CD4-positive, alpha-beta T cell treated with Interleukin-15 for 1 hour (primary cell): ENCODE measurements around the gene ZNF205.
"Not testable (repeated sequence)": the region's sequence is repeated elsewhere in the genome, so short reads cannot be mapped to it uniquely, and the experiment has no call there.

ENCODE experiments used
- DNase-seq: peaks from one replicate; pipeline ENCODE4 v3.0.0-alpha.2; 2020

Gene ZNF205

DNA sequence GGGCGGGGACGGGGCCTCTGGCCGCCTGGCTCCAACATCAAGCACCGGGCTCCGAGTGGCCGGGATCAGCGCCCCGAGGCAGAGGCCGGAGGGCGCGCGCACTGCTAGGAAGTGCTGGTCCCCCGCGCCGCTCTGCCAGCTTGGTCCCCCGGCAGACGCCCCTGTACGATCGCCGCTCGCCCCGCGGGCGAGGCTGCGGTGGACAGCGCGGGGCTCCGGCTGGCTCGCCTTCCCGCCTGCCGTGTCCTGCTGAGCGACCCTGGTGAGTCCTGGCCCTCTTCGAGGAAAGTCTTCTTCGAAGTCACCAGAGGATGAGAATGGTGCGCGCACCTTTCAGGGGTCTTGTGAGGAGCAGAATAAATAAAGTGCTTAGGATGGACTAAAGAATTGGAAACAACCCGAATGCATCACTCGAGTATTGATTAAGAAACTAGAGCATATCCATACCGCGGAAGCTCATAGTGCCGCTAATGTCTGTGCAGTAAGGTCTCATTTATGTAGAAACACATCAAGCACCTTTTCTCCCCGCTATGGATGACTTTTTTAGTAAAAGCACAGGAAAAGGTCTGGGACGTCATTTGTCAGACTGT is 22.8 kb downstream of the ZNF205 start:
- no peak for DNase-seq

DNA sequence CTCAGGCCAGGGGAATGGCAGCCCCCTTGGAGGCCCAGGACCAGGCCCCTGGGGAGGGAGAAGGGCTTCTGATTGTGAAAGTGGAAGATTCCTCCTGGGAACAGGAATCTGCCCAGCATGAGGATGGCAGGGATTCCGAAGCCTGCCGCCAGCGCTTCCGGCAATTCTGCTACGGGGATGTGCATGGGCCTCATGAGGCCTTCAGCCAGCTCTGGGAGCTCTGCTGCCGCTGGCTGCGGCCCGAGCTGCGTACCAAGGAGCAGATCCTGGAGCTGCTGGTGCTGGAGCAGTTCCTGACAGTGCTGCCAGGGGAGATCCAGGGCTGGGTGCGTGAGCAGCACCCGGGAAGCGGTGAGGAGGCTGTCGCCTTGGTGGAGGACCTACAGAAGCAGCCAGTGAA is 24.9 kb downstream of the ZNF205 start:
- DNase-seq, result no peak

DNA sequence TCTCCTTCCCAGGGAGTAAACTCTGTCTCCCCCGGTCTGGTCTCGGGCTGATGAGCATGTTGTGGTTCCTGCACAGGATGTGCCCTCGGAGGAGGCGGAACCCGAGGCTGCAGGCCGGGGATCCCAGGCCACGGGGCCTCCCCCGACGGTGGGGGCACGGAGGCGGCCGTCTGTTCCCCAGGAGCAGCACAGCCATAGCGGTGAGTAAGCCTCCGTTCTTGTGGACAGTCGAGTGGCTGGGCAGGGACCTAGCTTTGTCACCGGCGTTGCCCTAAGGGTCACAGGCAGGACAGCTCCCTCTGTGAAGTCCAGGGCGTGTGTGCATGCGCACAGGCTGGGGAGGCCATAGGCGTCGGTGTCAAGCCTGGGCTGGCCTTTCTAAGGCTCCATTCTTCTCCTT is 26.0 kb downstream of the ZNF205 start:
- DNase-seq, result no peak

DNA sequence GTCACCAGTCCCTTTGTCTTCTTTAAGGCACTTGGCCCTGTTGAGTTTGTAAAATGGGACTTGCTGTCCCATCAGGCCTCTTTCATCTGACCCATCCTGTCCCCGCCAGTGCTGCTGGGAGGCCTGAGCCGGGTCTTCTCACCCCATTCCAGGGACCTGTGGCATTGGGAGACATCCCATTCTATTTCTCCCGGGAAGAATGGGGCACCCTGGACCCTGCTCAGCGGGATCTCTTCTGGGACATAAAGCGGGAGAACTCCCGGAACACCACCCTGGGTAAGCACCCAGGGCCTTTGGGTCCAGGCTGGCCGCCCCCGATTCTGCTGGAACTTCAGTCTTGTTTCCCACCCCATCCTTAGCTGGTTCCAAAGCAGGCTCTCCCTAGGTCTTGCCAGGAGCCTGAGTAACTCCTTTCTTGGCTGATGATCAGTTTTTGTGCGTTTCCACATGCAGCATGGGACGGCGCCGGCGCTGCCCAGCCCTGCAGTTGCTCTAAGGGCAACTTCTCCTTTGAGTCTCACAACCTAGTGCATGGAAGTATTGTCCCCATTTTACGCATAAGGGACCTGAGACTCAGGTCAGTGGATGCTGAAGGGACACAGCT is 26.5 kb downstream of the ZNF205 start:
- DNase-seq, result no peak

DNA sequence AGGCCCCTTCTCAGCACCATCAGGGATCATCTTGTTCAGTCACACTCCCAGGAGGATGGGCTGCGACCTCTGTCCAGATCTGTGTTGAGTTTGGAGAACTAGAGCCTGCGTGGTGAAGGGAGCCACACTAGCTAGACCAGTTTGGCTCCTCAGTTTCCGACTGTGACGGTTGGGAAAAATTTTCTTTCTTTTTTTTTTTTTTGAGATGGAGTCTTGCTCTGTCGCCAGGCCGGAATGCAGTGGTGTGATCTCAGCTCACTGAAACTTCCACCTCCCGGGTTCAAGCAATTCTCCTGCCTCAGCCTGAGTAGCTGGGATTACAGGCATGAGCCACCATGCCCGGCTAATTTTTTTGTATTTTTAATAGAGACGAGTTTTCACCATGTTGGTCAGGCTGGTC is 27.2 kb downstream of the ZNF205 start:
- not testable (repeated sequence) for DNase-seq

DNA sequence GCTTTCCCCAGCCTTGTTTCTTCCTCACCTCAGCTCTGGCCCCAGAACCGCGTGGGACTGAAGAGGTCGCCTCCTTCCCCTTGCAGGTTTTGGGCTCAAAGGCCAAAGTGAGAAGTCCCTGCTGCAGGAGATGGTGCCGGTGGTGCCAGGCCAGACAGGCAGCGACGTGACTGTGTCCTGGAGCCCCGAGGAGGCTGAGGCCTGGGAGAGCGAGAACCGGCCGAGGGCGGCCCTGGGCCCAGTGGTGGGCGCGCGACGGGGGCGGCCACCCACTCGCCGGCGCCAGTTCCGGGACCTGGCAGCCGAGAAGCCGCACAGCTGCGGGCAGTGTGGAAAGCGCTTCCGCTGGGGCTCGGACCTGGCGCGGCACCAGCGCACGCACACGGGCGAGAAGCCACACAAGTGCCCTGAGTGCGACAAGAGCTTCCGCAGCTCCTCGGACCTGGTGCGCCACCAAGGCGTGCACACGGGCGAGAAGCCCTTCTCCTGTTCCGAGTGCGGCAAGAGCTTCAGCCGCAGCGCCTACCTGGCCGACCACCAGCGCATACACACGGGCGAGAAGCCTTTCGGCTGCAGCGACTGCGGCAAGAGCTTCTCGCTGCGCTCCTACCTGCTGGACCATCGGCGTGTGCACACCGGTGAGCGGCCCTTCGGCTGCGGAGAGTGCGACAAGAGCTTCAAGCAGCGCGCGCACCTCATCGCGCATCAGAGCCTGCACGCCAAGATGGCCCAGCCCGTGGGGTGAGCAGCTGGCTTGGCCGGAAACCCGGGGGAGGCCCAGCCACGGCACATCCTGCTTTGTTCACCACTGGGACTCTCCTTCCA is 28.4 kb downstream of the ZNF205 start:
- no peak for DNase-seq

DNA sequence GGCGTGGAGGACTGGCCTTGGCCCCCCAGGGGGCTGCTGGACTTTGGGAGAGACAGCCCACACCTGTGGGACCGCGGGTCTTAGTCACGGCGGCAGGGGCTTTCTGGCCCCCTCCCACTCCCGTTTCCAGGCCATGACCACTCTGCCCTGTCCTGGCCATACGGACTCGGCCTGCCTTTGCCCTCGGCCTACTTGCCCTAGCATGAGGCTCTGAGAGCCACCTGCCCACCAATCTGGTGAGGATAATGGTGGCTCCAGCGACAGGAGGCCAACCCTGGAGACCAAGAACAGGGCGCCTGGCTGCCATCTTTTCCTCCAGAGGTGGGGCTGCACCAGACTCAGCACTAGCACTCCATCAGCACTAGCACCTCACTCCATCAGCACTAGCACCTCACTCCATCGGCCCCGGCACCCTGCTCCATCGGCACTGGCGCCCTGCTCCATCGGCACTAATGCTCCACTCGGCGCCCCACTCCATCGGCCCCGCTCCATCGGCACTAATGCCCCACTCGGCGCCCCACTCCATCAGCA is 29.5 kb downstream of the ZNF205 start:
- DNase-seq, result no peak

DNA sequence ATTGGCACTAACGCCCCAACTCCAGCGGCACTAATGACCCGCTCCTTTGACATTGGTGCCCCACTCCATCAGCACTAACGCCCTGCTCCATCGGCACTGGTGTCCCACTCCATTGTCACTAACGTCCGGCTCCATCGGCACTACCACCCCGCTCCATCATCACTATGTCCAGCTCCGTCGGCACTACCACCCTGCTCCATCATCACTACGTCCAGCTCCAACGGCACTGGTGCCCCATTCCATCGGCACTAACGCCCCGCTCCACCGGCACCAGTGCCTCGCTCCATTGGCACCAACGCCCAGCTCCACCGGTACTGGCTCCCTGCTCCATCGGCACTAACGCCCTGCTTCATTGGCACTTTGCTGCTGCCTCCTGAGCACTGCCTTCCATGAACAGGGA is 29.9 kb downstream of the ZNF205 start:
- no peak for DNase-seq

DNA sequence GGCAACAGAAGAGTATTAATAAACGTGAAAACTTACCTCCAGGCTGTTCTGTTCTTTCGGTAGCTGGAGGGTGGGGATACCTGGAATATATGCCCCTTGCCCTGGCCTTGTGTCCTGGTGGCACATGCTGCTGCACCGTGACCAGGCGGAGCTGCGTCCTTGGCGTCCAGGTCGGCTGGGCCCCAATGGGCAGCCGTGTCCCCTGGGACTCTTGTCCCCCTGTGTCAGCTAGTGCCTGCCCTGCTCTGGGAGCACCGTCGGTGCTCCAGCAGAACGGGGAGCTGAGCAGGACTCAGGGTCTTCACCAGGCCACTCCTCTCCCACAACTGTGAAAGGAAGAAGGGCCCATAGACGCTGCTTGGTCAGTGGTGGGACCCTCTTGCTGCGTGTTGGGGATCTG is 30.4 kb downstream of the ZNF205 start:
- no peak for DNase-seq

DNA sequence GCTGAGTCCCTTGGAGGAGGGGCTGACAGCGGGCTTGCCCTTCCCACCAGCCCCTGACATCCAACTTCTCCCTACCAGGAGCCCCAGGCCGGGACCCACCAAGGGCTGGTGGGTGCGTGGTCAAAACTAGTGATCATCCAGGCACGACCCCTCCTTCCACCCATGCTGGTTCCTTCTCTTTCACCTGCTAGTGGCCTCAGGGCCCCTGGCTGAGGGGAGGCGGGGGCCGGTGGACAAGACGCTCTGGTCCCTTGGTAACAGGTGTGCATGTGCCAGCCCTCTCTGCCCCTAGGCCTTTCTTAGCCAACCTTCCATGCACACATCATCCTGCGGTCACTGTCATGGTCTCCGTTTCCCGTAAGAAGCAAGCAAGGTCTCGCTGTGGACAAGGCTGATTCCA is 30.8 kb downstream of the ZNF205 start:
- DNase-seq, result no peak

DNA sequence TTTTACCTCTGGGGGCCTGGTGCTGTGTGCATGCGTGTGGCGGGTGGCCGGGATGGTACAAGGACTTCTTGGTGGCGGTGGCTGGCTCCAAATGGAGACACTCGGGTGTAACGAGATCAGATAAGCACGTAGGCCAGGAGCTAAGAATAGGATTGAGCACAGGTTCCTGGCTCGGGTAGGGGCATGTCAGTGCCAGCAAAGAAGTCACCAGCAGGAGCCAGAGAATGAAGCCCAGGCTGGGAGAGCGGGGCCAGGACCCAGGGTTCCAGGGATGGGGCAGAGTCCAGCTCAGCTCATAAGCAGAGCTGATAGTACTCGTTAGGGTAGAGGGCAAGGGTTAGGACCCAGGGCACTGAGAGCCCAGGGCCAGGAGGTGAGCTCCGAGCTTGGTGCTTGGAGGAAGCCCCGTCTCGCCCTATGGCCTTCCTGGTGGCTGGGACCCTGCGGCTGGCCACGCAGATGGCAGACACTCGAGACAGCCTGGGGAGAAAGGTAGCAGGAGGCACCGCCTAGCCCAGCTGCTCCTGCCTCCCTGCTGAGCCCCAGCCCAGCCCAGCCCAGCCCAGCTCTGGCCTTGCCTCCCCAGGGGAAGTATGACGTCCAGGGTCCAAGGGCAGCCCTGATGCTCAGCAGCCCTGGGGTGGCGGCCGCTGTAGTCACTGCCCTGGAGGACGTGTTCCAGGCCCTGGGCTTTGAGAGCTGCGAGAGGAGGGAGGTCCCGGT is 31.4 kb downstream of the ZNF205 start:
- DNase-seq, result no peak

DNA sequence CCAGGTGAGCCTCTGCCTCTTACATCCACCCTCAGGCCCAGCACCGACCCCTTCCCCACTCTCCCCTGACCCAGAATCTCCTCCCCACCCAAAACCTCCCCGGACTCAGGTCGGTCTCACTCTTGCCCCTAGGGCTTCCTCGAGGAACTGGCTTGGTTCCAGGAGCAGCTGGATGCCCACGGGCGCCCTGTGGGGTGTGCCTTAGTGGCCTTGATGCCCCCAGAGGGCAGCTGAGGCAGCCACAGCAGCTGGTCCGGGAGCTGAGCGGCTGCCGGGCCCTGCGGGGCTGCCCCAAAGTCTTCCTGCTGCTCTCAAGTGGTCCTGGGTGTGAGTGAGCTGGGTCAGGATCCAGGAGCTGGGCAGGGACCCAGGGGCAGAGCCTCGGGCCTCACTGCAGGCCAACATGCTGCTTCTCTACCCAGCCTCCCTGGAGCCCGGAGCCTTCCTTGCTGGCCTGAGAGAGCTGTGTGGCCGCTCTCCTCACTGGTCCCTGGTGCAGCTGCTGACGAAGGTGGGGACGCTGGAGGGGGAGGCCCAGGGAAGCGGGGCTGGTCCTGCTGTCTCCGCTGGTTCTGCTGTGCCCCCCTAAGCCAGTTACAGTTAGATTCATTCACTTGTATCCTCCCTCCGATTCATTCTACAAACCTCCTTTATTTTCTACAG is 32.1 kb downstream of the ZNF205 start:
- no peak for DNase-seq

DNA sequence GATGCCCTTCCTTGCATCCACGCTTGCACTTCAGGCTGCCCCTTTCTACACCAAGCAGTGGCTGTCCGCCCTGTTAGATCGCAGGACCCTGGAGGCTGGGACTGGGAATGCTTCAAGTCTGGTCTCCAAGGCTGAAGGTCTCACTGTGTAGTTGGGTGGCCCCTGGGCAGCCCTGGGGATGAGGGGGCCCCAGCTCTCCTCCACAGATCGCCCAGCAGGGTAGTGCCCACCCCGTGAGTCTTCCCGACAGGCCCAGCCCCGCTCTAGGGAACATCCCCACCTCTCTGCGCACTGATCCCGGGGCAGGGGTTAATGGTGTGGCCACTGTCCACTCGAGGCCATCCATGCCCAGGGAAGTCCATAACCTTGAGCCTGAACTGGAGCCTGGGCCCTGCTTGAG is 32.8 kb downstream of the ZNF205 start:
- DNase-seq, result no peak

DNA sequence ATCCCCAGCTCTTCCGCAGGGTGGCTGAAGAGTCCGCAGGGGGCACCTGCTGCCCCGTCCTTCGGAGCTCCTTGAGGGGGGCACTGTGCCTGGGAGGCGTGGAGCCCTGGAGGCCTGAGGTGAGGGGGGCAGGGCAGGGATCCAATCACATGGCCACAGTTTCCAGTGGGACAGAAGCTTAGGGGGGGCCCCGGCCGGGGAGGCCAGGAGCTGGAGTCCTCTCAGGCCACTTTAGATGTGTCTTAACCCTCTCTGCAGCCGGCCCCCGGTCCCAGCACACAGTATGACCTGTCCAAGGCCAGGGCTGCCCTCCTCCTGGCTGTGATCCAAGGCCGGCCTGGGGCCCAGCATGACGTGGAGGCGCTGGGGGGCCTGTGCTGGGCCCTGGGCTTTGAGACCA is 33.3 kb downstream of the ZNF205 start:
- DNase-seq, result no peak

DNA sequence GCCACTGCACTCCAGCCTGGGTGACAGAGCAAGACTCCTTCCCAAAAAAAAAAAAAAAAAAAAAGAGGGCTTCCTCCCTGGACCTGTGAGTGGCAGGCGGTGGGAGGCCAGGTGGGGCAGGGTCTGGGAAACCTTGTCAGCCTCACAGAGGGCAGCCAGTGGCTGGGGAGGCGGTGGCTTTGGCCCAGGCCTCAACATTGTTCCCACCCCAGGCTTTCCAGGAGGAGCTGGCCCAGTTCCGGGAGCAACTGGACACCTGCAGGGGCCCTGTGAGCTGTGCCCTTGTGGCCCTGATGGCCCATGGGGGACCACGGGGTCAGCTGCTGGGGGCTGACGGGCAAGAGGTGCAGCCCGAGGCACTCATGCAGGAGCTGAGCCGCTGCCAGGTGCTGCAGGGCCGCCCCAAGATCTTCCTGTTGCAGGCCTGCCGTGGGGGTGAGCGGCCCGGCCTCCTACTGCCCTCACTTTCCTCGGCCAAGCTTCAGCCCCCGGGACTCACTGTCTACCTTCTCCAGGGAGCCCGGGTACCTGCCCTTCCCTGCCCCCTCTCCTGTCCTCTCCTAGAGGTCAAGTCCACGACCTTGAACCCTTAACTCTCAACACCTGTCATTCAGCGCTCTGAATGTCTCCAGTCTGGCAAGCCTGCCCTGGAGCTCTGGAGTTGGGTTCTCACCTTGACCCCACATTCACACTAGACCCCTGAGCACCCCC is 34.8 kb downstream of the ZNF205 start:
- no peak for DNase-seq

DNA sequence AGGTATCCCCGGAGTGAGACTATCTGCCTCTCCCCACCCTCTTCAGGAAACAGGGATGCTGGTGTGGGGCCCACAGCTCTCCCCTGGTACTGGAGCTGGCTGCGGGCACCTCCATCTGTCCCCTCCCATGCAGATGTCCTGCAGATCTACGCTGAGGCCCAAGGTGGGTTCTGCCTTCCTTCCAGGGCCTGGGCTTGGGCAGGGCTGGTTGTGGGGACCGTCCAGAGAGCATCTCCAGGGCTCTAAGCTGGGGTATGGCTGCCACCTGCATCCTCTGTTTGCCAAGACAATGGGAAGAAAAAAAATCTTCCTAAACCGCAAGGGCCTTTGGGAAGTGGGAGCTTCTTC is 35.3 kb downstream of the ZNF205 start:
- DNase-seq, result no peak

DNA sequence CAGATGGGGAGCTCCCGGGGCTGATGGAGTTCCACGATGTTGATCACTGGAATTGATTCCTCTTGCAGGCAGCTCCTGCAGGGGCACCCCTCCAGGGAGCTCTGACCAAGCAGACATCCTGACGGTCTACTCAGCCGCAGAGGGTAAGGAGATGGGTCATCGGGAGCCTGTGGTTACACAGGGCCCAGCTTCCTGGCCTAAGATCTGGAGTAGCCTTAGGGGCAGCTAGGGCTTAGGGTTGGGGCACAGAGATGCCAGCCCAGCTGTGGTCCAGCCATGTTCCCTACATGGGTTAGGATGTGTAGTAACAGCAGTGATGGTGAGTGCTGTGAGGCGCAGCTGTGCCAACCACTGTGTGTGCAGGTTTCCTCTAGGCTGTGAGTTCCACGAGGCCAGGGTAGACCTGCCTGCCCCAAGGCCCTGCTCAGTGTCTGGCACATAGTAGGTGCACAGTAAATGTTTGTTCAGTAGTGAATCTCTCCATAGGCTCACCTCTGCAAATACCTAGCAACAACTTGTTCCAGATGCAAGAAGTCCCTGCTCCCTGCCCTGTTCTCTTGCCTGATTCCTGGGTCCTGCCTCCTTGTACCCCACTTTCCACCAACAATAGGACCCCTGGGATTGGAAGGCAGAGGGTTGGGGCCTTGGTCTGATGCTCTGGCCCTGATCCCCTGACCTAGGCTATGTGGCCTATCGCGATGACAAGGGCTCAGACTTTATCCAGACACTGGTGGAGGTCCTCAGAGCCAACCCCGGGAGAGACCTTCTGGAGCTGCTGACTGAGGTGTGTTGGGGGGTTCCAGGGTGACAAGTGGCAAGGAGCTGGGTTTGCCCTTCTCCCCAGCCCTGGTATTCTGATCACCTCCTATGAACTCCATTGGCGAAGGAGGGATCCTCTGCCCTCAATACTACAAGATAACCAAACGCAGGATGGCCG is 36.1 kb downstream of the ZNF205 start:
- no peak for DNase-seq

DNA sequence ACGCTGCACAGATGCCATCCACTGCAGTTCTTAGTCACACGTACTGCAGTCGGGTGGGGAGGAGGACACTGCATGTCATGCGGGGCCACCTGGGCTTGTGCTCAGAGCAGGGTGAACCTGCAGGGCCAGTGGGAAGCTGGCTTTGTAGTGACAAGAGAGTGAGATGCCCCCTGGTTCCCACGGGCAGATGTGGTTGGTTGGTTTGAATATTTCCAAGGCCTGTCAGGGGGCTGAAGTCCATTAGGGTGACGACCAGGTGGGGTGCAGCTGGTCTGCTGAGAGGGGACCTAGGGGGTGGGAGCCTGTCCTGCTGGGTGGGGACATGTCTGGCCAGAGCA is 36.8 kb downstream of the ZNF205 start:
- DNase-seq, result no peak

DNA sequence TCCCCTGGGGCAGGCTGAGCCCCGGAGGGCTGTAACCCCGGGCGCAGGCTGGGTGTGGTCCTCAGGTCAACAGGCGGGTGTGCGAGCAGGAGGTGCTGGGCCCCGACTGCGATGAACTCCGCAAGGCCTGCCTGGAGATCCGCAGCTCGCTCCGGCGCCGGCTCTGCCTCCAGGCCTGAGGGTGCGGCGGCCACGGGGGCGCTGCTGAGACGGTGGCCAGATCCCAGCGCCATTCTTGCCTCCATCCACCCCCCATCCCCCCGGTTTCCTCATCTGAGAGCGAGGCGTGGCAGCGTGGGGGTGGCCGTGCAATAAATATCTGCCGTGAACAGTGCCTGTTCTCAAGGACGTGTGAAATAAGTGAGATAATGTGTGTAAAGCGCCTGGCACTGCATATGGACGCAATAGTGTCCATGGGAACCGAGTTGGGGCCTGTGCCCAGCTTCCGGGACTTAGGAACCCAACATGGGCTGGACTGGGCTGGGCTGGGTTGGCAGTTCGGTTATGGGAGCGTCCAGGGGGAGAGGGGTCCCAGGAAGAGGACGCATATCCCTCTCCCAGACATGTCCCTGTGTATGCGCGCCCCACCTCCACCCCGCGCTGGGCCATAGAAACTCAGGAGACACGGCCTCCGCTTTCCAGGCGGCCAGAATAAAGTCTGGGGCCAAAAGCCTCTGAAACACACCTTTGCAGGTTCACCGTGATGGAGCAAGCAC is 37.4 kb downstream of the ZNF205 start:
- DNase-seq, result peak; percentile 56

DNA sequence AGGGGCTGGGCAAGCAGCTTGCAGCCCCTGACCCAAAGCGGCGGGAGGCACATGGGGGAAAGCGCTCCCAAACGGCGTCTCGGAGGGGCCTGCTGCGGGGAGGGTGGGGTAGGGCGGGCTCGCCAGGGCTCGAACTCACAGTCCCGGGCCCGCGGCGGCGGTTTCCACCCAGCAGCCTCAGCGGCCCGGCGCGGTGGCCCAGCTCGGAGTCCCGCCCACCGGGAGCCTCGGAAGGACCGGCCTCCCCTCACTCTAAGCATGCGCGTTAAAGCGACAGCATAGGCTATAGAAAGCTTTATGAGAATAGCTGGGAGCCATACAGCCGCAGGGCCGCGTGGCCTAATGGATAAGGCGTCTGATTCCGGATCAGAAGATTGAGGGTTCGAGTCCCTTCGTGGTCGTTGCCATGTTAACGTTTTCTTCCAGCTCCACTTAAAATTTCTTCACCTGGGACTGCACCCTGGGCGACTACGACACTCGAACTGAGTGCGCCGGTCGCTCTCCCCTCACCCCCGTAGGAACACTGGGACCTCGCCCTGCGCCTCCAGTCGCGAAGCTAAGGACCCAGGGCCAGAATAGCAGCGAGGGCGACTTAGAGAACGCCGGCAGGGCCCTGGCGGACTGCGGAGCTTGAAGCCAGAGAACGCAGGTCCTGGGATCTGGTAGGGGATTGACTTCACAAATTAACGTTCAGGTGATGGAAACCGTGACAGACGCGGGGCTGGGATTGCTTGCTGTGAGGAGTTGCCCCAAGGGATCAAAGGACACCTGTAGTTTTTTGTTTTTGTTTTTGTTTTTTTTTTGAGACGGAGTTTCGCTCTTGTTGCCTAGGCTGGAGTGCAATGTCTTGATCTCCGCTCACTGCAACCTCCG is 38.2 kb downstream of the ZNF205 start:
- peak; percentile 96 for DNase-seq
